ENCODE data around the gene MMD.
"Not testable (repeated sequence)": the region's sequence is repeated elsewhere in the genome, so short reads cannot be mapped to it uniquely, and the experiment has no call there.

MMD gene

DNA sequence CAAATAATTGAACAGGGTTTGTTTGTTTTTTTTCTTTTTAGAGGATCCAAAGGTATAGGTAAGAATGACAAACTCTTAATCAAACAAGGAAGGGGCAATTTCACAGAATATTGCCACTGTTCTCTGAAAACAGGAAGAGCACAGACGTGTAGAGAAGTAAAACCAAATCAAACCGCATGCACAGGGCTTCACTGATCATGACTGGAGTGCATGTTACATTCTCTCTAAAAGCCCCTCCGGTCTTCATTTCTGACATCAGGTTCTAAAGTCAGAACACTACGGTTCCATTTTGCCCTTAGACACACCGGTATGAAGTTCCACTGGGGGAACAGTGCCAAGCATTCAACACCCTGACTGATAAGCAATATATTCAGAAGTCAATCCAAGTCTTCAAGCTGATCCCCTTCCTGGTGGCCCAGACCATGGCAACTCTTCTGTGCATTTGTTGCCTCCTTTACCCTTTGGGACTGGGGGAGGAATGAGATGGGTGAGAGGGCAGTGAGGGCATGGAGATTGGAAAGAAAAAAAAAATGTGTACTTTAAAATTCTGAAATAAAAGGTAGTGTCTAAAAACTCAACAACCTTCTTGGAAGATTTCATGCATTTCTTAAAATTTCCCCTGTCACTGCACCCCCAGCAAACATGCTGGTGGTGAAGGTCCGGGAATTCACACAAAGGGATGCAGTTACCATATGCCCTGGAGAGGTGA is 1.4 kb downstream of the MMD start:
- DNase-seq (ENCODE audit: low read depth): no peak

DNA sequence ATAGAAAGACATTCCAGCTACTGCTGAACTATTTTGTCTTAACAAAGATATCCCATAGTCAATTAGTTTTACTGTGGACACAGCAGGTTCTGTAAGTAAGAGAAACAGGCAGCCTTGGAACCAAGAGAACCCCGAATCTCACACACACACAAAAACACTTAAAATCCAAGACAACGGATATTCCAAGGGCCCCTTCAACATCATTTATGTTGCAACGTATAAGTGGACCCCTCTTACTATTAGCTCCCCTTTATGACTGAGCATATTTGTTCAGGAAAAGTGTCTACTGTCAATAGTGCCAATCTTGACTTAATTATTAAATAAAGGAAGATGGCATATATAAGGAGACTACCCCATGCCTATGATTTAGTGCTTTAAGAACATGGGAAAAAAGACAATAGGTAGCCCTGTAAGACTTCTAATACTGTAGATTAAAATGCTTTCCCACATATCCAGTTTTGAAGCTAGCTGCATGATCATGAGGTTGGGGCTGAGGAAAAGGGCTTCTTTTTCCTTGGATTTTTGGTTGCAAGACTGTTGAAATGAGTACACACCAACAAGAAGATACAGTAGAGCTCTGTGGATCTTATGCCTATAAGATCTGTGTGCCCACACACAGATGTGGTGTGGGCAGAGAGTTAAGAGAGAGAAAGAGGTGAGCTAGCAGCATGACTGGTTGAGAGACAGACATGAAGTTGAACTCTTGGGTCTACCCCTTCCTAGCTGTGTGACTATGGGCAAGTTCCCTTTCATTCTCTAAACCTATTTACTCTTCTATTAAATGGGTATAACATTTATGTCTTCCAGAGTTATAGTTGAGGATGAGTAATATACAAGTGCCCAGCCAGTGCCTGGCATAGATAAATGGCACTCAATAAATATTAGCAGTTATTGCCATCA is 3.0 kb downstream of the MMD start:
- DNase-seq (ENCODE audit: low read depth): no peak

- no peak for DNase-seq (ENCODE audit: low read depth)
Measured at GRCh38 chr17:55417411-55418268, 4.0 kb downstream of the MMD start.

DNA sequence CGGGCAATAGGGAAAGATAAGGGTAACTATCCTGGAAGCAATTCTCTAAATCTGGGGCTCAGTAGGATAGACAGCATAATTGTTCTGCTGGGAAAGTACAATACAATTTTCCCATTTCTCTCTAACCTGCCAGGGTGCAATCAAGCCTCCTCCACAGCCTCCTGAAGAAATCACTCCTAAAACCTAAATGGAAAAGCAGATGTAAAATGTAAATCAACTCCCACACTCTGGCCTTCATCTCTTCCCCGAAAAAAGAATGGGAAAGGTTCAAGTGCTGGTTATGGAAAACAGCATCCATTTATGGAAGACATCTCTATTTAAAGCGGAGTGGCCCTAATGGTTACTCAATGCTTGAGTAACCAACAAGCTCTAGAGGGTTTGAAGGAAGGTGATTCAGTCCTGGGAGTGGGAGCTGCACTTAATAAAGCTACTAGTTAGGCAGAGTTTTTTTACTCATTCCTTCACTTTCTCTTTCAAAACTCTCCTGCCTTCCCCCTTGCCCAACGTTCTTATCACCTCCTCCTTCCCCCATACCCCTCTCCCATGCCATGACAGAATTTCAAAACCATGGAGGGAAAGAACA is 5.1 kb downstream of the MMD start:
- DNase-seq (ENCODE audit: low read depth): no peak

- DNase-seq (ENCODE audit: low read depth): no peak
Measured at GRCh38 chr17:55416000-55416399, 5.6 kb downstream of the MMD start.

GRCh38 chr17:55414983-55415382 is 6.7 kb downstream of the MMD start:
- DNase-seq (ENCODE audit: low read depth): no peak

GRCh38 chr17:55413825-55414489 is 7.7 kb downstream of the MMD start:
- DNase-seq (ENCODE audit: low read depth): no peak

- no peak for DNase-seq (ENCODE audit: low read depth)
Measured at GRCh38 chr17:55411463-55411855, 10.2 kb downstream of the MMD start.

DNA sequence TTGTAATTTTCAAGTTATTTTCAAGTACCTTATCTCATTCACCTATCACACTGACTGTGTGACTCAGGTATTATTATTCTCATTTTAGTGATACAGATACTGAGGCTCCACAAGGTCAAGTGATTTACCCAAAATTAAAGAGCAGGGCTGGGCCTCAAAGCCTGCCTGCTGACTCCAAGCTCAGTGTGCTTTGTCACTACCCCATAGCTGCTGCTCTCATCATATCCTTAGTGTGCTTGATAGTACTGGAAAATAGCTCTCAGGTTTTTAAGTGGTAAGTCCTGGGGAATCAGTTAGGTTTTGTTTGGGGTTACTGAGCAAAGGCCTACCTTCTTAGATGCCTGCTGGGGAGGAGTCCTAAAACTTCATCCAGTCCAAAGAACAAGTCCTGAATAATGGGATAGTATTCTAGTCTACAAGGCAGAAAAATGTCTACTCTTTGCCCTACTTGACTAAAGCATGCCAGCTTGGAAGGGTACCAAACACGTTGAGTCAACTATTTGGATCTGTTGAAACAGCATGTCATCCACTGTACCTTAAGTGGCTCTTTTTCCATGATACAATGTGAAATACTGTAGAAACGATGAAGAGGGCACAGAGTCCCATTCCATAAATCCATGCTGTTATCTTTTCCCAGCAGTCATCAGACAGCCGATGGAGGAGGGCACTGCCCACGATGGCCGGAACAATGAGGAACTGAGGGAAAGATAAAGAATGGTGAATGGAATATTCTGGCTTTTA is 10.7 kb downstream of the MMD start:
- no peak for DNase-seq (ENCODE audit: low read depth)

- DNase-seq (ENCODE audit: low read depth): no peak
Measured at GRCh38 chr17:55409030-55409800, 12.4 kb downstream of the MMD start.

DNA sequence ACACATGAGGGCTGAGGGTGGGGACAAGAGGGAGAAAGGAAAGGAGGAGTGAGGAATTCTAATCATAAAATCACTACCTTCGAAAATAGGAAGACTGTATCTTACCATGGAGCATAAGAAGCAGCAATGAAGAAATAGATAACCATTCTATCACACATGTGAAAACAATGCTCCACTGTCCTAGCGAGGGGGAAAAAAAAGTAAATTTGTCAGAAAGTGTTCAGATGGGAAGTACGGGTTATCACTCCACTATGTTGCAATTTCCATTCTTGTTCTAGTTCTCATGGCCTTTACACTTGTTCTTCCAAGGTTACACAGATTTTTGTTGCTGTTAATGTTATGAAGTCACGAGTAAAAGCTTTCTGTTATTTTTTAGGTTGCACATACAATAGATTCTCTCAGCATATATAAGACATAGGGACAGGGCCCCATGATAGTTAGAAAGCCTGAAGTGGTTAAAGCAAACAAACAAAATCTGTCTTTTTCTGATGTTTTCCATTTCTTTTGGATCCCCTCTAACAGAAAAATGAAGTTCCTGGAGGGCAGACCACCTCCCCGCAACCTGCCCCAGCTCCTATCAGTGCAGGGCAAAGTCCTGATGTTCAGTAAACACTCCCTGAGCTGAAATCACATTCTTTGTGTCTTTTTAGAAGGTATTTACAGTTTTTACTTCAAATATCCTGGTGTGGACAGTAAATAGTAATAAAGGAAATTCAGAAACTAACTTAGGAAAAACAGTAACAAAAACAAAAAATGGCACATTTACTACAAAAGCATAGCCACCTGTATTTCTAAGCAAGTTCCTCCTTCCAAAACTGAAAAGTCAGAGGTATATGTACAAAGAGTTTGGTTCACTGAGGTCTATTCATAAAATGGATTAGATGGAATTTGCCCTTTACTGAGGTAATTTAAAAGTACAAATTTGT is 13.7 kb downstream of the MMD start:
- DNase-seq (ENCODE audit: low read depth): no peak

DNA sequence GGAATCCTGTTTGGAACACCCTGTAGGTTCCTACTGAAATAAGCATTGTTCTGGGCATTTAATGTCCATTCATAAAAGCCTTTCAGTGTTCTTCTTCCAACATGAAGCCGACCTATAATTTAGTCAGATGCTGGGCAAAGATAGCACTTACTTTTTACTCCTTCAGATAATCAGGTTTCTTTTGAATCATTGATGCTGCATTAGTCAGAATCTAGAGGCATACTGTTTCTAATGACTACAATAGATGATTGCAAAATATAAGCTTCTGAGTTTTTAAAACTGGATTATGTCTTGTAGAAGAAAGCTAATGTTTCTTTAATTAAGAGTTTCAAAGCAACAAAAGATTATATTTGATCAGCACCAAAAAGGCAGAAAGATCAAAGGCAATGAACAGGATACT is 16.0 kb downstream of the MMD start:
- no peak for DNase-seq (ENCODE audit: low read depth)

DNA sequence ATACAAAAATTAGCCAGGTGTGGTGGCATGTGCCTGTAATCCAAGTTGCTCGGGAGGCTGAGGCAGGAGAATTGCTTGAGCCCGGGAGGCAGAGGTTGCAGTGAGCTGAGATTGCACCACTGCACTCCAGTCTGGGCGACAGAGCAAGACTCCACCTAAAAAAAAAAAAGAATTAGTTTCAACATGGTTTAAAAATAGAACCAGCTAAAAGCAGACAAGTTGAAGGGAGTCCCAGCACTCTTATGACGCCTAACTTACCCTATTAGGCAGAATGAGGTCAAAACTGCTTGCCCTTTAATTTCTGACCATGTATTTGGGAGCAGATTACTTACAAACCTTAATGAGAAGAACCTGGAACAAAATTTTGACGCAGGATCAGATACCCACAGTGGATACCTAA is 17.4 kb downstream of the MMD start:
- DNase-seq (ENCODE audit: low read depth): not testable (repeated sequence)

DNA sequence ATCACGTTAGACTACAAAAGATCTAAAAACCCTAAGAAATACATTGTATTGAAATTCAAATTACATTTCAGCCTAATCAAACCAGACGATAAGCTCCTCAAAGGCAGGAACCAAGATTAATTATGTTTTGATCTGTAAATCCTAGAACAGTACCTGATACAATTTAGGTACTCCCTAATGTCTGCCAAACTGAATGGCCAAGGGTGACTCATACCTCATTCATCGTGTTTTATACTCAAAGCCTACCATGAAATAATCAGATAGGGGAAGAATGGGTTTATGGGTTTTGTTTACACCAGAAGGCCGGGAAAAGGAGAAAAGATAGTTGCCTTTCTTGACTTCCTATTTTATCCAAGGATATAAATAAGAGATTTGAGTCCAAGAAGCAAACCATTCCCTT is 19.3 kb downstream of the MMD start:
- DNase-seq (ENCODE audit: low read depth): no peak

DNA sequence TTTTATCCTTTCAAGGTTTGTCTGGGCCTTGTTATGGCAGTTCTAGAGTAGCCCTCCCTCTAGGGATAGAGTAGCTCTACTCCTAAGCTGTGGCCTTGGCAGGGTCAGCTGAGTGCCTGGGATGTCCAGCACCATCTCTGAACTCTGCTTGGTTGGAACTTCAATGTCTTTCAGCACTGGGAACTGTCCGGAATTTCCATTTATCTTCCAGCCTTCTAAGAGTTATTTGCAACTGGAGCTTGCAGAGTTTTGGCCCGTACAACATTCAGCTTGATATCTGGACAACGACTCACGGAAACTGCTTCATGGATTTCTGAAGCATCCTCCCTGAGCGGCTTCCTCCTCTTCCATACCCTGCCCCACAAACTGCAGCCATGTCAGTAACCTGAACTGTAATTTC is 22.9 kb downstream of the MMD start:
- no peak for DNase-seq (ENCODE audit: low read depth)

DNA sequence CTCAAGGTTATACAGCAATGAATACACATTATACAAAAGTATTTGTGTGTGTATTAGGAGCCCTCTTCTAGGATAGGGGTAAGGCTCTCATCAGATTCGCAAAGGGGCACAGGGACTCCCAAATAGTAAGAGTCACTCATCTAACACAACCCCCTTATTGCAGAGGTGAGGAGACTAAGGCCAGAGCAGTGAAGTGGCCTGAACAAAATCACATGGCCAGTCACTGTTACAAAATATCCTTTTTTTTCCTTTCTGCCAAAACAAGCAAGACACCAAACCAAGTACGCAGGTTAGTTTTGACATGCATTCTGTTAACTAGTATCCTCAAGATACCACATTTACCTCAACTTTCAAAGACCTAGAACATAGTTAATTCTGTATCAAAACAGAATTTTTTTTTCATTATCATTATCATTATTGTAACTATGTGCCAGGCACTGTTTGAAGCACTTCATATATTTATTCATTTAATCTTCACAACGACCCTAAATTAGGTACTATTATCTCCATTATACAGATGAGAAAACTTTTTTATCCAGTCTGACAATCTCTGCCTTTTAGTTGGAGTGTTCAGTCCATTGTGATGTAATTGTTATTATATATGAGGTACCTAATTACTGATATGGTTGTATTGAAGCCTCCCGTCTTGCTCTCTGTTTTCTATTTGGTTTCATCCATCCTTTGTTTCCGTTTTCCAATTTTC is 25.7 kb downstream of the MMD start:
- DNase-seq (ENCODE audit: low read depth): no peak

DNA sequence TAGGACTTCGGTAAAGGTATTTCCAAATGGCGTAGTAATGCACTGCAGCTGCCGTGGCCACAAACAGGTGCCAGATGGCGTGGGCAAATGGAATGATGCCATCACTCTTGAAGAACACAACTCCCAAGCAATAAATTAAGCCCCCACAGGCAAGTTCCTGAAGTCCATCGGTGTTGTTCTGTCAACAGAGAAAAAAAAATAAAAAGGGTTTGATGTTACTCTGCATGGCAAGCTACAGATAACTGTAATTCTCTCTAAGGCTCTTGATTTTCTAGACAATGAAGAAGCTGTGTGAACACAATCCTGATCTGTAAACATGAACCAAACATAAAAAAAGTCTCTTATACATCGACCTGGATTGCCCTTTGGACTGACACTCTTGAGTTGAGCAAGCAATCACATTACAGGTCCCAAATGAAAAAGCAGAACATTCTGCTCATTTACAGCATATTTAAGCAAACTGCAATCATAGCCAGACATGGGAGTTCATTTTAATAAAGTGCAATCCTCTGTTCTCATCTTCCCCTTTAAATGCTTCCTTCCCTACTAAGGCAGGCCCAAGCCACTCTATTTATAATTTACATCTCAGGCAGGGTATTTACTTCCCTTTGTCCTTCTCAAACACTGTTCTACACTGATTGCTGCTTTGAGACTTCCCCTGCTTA is 27.1 kb downstream of the MMD start:
- no peak for DNase-seq (ENCODE audit: low read depth)
